GM10248 (cell line): ENCODE measurements around the gene NIPAL4.
"Not testable (repeated sequence)": the region's sequence is repeated elsewhere in the genome, so short reads cannot be mapped to it uniquely, and the experiment has no call there.

ENCODE experiments used
- CTCF ChIA-PET: fragments of 300-600 bp; sonication (Branson Sonifier 250); formaldehyde crosslinking; extraction: SDS; loops from one replicate; lab custom pipeline; 2021; ENCODE audit warnings: antibody characterized with exemption; lab: Yijun Ruan, JAX
- POLR2A ChIA-PET: fragments of 350-650 bp; sonication (Branson Sonifier 250); formaldehyde crosslinking; extraction: SDS; loops from one replicate; lab custom pipeline; 2020; ENCODE audit warnings: antibody characterized with exemption; lab: Yijun Ruan, JAX
- DNase-seq: peaks from one replicate; pipeline ENCODE4 v3.0.0; 2012; ENCODE audit errors: extremely low spot score
- TF ChIP-seq, protein P1 (sequence below): IDR thresholded peaks from 2 replicates; pipeline ENCODE4 v1.5.1; 2012; ENCODE audit warnings: mild to moderate bottlenecking, low read depth; ENCODE audit errors: extremely low read depth, missing control alignments, control extremely low read depth

Gene NIPAL4

DNA sequence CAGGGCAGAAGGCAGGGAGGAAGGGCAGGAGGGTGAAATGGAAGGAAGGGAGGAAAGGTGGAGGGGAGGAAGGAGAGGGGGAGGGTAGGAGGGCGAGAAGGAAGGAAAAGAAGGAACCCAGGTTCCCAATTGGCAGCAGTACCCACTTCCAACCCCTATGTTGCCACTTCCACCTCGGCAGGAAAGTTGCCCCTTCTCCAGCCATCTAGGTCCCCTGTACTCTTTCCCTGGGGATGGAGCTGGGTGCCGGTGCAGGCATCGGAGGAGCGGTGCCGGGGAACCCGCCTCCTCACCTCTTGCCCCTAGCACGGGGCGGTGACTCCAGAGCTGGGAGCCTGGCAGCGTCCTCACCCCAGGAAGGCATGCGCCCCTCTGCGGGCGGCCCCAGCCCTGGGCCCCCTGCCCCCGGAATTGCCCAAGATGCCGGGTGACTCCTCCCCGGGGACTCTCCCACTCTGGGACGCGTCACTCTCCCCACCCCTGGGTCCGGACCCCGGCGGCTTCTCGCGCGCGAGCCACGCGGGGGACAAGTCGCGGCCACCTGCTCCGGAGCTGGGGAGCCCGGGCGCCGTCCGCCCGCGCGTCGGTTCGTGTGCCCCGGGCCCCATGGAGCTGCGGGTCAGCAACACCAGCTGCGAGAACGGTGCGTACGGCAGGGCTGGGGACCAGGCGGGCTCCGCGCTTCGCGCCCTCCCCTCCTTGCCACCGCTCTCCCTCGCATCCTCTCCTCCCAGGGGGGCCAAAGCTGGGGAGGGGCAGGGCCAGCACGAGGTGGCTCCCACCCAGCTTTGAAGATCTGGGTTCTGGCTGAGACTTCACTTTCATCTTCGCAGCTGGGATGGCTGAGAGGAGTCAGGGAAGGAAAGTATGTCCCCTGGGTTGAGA lies at the start of gene NIPAL4:
Gene NIPAL4, plus strand, starts transcription at position 499 of the 885 bp plus-strand sequence. Its CDS starts 108 bp downstream, at position 607.
- DNase-seq: peak; percentile 41
- CTCF ChIA-PET: interaction anchor here (0.9 to 11.9 kb wide), 6 partner anchors 10 to 283 kb away, joined by 3 to 88 read pairs (median 10); partner anchors contain the start of gene LSM11
- POLR2A ChIA-PET: no interaction called here
- TF ChIP-seq, protein P1, sequence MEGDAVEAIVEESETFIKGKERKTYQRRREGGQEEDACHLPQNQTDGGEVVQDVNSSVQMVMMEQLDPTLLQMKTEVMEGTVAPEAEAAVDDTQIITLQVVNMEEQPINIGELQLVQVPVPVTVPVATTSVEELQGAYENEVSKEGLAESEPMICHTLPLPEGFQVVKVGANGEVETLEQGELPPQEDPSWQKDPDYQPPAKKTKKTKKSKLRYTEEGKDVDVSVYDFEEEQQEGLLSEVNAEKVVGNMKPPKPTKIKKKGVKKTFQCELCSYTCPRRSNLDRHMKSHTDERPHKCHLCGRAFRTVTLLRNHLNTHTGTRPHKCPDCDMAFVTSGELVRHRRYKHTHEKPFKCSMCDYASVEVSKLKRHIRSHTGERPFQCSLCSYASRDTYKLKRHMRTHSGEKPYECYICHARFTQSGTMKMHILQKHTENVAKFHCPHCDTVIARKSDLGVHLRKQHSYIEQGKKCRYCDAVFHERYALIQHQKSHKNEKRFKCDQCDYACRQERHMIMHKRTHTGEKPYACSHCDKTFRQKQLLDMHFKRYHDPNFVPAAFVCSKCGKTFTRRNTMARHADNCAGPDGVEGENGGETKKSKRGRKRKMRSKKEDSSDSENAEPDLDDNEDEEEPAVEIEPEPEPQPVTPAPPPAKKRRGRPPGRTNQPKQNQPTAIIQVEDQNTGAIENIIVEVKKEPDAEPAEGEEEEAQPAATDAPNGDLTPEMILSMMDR: no peak

DNA sequence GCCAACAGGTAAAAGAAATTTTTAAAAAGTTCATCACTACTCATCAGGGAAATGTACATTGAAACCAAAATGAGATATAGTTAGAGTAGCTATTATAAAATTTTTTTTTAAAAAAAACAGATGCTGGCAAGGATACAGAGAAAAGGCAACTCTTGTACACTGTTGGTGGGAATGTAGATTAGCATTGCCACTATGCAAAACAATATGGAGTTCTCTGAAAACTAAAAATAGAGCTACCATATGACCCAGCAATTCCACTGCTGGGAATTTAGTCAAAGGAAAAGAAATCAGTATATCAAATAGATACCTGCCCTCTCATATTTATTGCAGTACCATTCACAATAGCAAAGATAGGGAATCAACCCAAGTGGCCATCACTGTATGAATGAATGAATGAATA lies 44.2 kb upstream of the NIPAL4 start:
- POLR2A ChIA-PET: no interaction called here
- DNase-seq: no peak
- CTCF ChIA-PET: interaction anchor here (0.7 to 1.4 kb wide), 2 partner anchors 15 to 16 kb away, joined by 3 to 5 read pairs; no protein-coding TSS in a partner anchor
- TF ChIP-seq, protein P1: no peak

- DNase-seq, CTCF ChIA-PET, POLR2A ChIA-PET: not testable (repeated sequence)
Observed at GRCh38 chr5:157419521-157419920, 40.5 kb upstream of the NIPAL4 start.

DNA sequence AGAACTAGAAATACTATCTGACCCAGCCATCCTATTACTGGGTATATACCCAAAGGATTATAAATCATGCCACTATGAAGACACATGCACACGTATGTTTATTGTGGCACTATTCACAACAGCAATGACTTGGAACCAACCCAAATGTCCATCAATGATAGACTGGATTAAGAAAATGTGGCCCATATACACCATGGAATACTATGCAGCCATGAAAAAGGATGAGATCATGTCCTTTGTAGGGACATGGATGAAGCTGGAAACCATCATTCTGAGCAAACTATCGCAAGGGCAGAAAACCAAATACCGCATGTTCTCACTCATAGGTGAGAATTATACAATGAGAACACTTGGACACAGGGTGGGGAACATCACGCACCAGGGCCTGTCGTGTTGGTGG lies 30.1 kb upstream of the NIPAL4 start:
- POLR2A ChIA-PET, DNase-seq: not testable (repeated sequence)
- CTCF ChIA-PET: interaction anchor here (0.9 to 5.1 kb wide), 3 partner anchors 42 to 55 kb away, joined by 3 to 38 read pairs (median 6); no protein-coding TSS in a partner anchor

DNA sequence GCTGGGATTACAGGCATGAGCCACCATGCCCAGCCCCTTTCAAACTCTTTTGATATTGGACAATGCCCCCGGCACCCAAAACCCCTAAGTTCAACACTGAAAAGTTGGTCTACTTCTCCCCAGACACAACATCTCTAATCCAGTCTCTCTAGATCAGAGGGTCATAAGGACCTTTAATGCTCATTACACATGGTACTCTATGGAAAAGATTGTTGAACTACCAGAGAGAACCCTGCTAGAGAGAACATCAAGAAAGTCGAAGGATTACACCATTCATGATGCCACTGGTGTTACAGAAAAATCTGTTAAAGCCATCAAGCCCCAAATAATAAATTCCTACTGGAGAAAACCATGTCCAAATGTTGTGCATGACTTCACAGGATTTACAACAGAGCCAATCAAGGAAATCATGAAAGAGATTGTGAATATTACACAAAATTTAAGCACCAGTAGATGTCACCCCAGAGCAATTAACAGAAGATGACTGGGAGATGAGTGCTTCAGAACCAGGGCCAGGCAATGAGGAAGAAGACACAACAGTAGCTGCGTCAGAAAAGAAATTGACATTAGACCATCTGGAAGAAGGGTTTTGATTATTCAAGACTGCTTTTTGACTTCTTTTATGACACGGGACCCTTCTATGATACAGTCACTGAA lies 28.3 kb upstream of the NIPAL4 start:
- DNase-seq: peak; percentile 56

GRCh38 chr5:157434096-157434495 lies 25.9 kb upstream of the NIPAL4 start:
- TF ChIP-seq, protein P1: no peak
- ChIA-PET CTCF (interaction anchor here (0.8 to 5.1 kb wide), 4 partner anchors 36 to 284 kb away, joined by 3 to 38 read pairs (median 30); no protein-coding TSS in a partner anchor), POLR2A (no interaction called here)
- DNase-seq: no peak

More for the DNA sequence above, 28.3 kb upstream of the NIPAL4 start:
- ChIA-PET POLR2A (no interaction called here), CTCF (interaction anchor here (0.7 to 5.1 kb wide), 35 partner anchors 8 to 311 kb away, joined by 3 to 38 read pairs (median 5); partner anchors contain the start of genes LSM11 and NIPAL4)
- TF ChIP-seq, protein P1: peak; percentile 45

GRCh38 chr5:157443041-157443549 lies 16.9 kb upstream of the NIPAL4 start:
- TF ChIP-seq, protein P1: no peak
- ChIA-PET POLR2A (no interaction called here), CTCF (no interaction called here)
- DNase-seq: no peak
